Stimulated activated CD4-positive, alpha-beta T cell treated with anti-CD3 and anti-CD28 coated beads, TNF-alpha, amount 100 ng/mL, for 4 hours (primary cell): ENCODE measurements around the gene DSCAML1.

Experiments used
- DNase-seq, 3 experiments: peaks; one replicate each; pipeline ENCODE4 v3.0.0-alpha.2; 2020; ENCODE audit warnings: low read depth in 3 of 3

DSCAML1 gene

GRCh38 chr11:117754030-117754429, 43.0 kb downstream of the DSCAML1 start:
- no peak for DNase-seq

GRCh38 chr11:117752721-117753237, 44.2 kb downstream of the DSCAML1 start:
- DNase-seq = no peak

- DNase-seq = no peak
These were observed 44.9 kb downstream of the DSCAML1 start for GRCh38 chr11:117752071-117752470.

- no peak for DNase-seq
These were observed 45.9 kb downstream of the DSCAML1 start for GRCh38 chr11:117750916-117751662.

- DNase-seq = no peak
These were observed 46.7 kb downstream of the DSCAML1 start for GRCh38 chr11:117750357-117750756.

- DNase-seq = no peak
These were observed 47.5 kb downstream of the DSCAML1 start for GRCh38 chr11:117749541-117749910.

- no peak for DNase-seq
These were observed 48.1 kb downstream of the DSCAML1 start for GRCh38 chr11:117748771-117749540.

- DNase-seq = no peak
These were observed 49.1 kb downstream of the DSCAML1 start for GRCh38 chr11:117747892-117748291.

GRCh38 chr11:117745346-117745745, 51.7 kb downstream of the DSCAML1 start:
- DNase-seq = no peak

GRCh38 chr11:117744471-117745150, 52.4 kb downstream of the DSCAML1 start:
- no peak for DNase-seq

- no peak for DNase-seq
These were observed 53.7 kb downstream of the DSCAML1 start for GRCh38 chr11:117743121-117743815.

GRCh38 chr11:117738246-117738957, 58.6 kb downstream of the DSCAML1 start:
- DNase-seq = no peak

- DNase-seq = no peak
These were observed 61.6 kb downstream of the DSCAML1 start for GRCh38 chr11:117735350-117735977.

- no peak for DNase-seq
These were observed 62.4 kb downstream of the DSCAML1 start for GRCh38 chr11:117734601-117735024.

GRCh38 chr11:117733316-117733715, 63.7 kb downstream of the DSCAML1 start:
- DNase-seq = no peak

GRCh38 chr11:117731722-117732290, 65.2 kb downstream of the DSCAML1 start:
- DNase-seq = no peak

- no peak for DNase-seq
These were observed 66.7 kb downstream of the DSCAML1 start for GRCh38 chr11:117730208-117730800.

GRCh38 chr11:117725048-117725734, 71.8 kb downstream of the DSCAML1 start:
- DNase-seq = no peak

- no peak for DNase-seq
These were observed 72.4 kb downstream of the DSCAML1 start for GRCh38 chr11:117724621-117725020.
